Effector memory CD4-positive, alpha-beta T cell (primary cell): Measurements from ENCODE around the gene ZNF580.

Experiments used
- DNase-seq, 3 donors: peaks; one replicate each; pipeline ENCODE4 v3.0.0-alpha.2; 2020
- H3K27ac ChIP-seq: 2 replicates; pipeline ENCODE4 v1.7.0; 2013; ENCODE audit warnings: mild to moderate bottlenecking, low read length, moderate library complexity; ENCODE audit not compliant: insufficient read depth, poor library complexity, severe bottlenecking
- H3K27me3 ChIP-seq: replicated peaks from 2 replicates; pipeline ENCODE4 v1.7.0; 2013; ENCODE audit warnings: mild to moderate bottlenecking, low read length; ENCODE audit not compliant: insufficient read depth, control insufficient read depth, poor library complexity, severe bottlenecking
- H3K36me3 ChIP-seq: 2 replicates; pipeline ENCODE4 v1.7.0; 2013; ENCODE audit warnings: mild to moderate bottlenecking, low read length, moderate library complexity; ENCODE audit not compliant: control insufficient read depth, insufficient read depth
- H3K4me1 ChIP-seq: 2 replicates; pipeline ENCODE4 v1.7.0; 2013; ENCODE audit warnings: low read length, mild to moderate bottlenecking; ENCODE audit not compliant: control insufficient read depth, insufficient read depth, poor library complexity, severe bottlenecking
- H3K4me3 ChIP-seq: 2 replicates; pipeline ENCODE4 v1.7.0; 2013; ENCODE audit warnings: low read length, low read depth, mild to moderate bottlenecking; ENCODE audit not compliant: insufficient read depth, poor library complexity, severe bottlenecking
- H3K9me3 ChIP-seq: 2 replicates; pipeline ENCODE4 v1.7.0; 2013; ENCODE audit warnings: mild to moderate bottlenecking, low read length, moderate library complexity; ENCODE audit not compliant: control insufficient read depth

ZNF580 gene

DNA sequence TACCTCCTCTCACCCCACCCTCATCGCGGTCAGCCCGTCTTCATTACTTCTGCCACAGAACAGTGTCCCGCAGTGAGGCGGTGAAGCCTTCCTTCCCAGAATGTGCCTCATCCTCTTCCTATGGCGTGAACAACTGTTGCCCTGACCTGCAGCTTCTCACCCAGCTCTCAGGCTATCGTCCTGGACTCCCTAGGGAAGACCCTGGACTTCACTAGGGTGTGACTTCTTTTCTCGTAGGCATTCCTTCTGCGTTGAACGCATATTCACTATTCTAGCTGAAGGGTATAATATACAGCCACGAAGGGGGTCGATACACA is 34.4 kb upstream of the ZNF580 start:
- Histone ChIP-seq H3K27ac (peak overlapping the region; percentile 93), H3K4me1 (peaks cover 12% of the 10 kb centered on the region), H3K9me3 (no peaks in the 10 kb centered on the region), H3K27me3 (no peaks in the 10 kb centered on the region), H3K4me3 (peak overlapping the region; percentile 14), H3K36me3 (peaks cover 14% of the 10 kb centered on the region)
- DNase-seq = no peak

DNA sequence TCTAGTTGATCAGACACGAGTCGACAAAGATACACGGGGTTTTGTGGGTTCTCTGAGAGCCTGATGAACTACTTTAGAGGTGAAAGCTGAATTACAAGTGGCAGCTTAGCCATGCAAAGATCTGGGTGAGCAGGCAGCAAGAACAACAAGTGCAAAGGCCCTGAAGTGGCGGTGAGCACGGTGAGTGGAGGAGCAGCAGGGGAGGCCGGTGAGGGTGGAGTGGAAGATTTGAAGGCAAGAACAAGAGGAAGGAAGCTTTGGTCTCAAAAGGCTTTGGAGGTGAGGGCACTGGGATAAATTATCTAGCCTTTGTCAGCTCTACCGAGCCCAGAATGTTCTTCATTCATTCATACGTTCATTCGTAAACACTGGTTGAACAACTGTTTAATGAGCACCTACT is 34.0 kb upstream of the ZNF580 start:
- H3K4me3 ChIP-seq = no peak overlapping the region
- H3K36me3 ChIP-seq = peaks cover 14% of the 10 kb centered on the region
- no peaks in the 10 kb centered on the region for H3K27me3 ChIP-seq
- no peak for DNase-seq
- H3K9me3 ChIP-seq = no peaks in the 10 kb centered on the region
- H3K4me1 ChIP-seq = peaks cover 12% of the 10 kb centered on the region
- peak overlapping the region; percentile 93 for H3K27ac ChIP-seq

DNA sequence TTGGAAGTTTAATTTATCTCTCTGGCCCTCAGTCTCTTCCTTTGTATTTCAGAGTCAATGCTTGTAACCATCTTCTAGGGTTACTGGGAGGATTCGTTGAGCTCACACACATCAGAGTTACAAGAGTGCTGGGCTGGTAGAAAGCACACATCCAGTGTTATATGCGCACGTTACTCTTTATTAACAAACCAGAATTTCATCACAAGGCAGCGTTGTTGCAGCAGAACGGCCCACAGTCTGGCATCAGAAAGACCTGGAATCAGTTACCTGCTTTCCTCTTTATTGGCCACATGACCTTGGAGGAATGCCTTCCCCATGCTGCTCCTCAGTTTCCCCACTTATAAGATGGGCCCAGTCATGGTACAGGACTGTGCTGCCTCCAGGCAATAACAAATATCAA is 31.5 kb upstream of the ZNF580 start:
- Histone ChIP-seq H3K4me3 (no peak overlapping the region), H3K36me3 (peaks cover 14% of the 10 kb centered on the region), H3K9me3 (no peaks in the 10 kb centered on the region), H3K27ac (no peak overlapping the region), H3K4me1 (peaks cover 12% of the 10 kb centered on the region), H3K27me3 (no peaks in the 10 kb centered on the region)
- no peak for DNase-seq

DNA sequence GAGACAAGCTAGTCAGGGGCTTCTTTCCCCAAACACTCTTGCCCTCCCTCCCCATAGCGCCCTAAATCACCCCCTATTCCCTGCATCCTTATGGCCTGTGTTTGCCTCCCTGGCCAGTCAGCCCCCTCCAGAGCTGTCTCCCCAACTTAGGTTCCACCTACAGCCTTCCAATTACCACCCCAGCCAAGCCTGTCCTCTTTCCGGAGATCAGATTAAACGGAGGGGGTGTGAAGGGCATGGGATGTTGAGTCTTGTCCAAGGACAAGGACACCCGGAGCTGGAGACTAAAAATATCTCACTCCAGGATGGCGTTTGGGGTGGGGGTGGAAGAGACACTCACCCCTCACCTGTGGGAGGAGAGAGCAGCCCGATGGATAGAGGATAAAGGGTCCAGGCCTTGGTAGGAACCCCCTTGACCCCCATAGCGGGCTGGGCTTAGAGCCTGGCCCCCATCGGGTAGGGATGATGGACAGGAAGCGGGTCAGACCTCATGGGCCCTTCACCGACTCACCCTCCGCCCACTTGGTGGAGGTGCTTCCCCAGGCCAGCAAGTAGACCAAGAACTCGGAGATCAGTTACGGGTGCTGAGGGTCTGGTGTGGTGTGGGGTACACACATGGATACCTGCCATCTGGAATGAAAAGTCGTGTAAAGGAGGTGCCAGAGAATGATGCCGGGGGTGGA is 29.4 kb upstream of the ZNF580 start:
- Histone ChIP-seq H3K36me3 (peaks cover 20% of the 10 kb centered on the region), H3K4me3 (no peak overlapping the region), H3K27me3 (no peaks in the 10 kb centered on the region), H3K4me1 (peaks cover 4% of the 10 kb centered on the region), H3K9me3 (no peaks in the 10 kb centered on the region), H3K27ac (no peak overlapping the region)
- no peak for DNase-seq

DNA sequence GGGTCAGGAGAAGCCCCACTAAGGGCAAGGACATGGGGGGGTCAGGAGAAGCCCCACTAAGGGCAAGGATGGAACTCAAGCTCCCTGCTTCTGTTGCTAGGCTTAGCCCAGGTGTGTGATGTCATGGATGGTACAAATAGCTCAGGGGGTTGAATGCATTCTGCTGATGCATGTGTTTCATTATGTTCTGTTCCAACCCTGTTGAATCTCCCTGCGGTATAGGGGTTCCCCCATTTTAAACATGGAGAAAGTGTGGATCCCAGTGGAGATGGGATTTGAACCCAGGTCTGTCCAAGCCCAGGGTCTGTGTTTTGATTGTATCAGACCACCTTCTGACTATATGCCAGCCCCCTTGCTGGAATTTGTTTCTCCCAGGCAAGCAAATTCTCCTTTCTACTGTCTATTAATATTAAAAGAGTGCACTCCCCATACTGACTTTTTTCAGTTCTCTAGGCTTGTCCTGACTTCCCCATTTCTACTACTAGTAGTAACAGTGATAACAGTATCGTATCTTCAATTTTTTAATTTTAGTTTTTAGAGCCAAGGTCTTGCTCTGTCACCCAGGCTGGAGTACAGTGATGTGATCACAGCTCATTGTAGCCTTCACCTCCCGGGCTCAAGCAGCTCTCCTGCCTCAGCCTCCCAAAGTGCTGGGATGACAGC is 28.7 kb upstream of the ZNF580 start:
- H3K27ac ChIP-seq = no peak overlapping the region
- H3K4me3 ChIP-seq = no peak overlapping the region
- no peaks in the 10 kb centered on the region for H3K9me3 ChIP-seq
- H3K27me3 ChIP-seq = no peaks in the 10 kb centered on the region
- DNase-seq = no peak
- H3K36me3 ChIP-seq = peaks cover 25% of the 10 kb centered on the region
- H3K4me1 ChIP-seq = no peaks in the 10 kb centered on the region

DNA sequence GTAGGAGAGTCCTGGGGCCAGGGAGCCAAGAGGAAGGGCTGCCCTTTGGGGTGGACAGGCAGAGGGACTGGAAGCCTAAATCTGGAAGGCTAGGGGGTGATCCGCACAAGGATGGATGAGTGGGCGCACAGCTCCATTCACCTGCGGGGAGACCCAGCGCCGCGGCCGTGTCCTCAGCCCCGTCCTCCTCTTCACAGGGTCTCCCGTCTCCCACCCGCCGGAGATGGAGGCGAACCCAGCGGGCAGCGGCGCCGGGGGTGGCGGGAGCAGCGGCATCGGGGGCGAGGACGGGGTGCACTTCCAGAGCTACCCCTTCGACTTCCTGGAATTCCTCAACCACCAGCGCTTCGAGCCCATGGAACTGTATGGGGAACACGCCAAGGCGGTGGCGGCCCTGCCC is 27.4 kb upstream of the ZNF580 start:
- peaks cover 21% of the 10 kb centered on the region for H3K36me3 ChIP-seq
- H3K27me3 ChIP-seq = no peaks in the 10 kb centered on the region
- no peak overlapping the region for H3K27ac ChIP-seq
- DNase-seq = no peak
- no peak overlapping the region for H3K4me3 ChIP-seq
- H3K9me3 ChIP-seq = no peaks in the 10 kb centered on the region
- H3K4me1 ChIP-seq = no peaks in the 10 kb centered on the region

DNA sequence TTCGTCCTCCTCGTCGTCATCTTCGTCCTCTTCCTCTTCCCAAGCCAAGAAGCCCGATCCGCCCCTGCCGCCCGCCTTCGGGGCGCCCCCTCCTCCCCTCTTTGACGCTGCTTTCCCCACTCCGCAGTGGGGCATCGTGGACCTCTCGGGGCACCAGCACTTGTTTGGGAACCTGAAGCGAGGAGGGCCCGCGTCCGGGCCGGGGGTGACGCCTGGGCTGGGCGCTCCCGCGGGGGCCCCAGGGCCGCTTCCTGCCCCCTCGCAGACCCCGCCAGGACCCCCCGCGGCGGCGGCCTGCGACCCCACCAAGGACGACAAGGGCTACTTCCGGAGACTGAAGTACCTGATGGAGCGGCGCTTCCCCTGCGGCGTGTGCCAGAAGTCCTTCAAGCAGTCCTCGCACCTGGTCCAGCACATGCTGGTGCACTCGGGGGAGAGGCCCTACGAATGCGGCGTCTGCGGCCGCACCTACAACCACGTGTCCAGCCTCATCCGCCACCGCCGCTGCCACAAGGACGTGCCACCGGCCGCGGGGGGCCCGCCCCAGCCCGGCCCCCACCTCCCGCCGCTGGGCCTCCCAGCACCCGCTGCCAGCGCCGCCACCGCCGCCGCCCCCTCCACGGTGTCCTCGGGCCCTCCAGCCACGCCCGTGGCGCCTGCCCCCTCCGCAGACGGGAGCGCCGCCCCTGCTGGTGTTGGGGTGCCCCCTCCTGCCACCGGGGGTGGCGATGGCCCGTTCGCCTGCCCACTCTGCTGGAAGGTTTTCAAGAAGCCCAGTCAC is 26.7 kb upstream of the ZNF580 start:
- Histone ChIP-seq H3K4me1 (no peaks in the 10 kb centered on the region), H3K9me3 (no peaks in the 10 kb centered on the region), H3K36me3 (peaks cover 21% of the 10 kb centered on the region), H3K4me3 (no peak overlapping the region), H3K27ac (no peak overlapping the region), H3K27me3 (no peaks in the 10 kb centered on the region)
- DNase-seq = no peak

DNA sequence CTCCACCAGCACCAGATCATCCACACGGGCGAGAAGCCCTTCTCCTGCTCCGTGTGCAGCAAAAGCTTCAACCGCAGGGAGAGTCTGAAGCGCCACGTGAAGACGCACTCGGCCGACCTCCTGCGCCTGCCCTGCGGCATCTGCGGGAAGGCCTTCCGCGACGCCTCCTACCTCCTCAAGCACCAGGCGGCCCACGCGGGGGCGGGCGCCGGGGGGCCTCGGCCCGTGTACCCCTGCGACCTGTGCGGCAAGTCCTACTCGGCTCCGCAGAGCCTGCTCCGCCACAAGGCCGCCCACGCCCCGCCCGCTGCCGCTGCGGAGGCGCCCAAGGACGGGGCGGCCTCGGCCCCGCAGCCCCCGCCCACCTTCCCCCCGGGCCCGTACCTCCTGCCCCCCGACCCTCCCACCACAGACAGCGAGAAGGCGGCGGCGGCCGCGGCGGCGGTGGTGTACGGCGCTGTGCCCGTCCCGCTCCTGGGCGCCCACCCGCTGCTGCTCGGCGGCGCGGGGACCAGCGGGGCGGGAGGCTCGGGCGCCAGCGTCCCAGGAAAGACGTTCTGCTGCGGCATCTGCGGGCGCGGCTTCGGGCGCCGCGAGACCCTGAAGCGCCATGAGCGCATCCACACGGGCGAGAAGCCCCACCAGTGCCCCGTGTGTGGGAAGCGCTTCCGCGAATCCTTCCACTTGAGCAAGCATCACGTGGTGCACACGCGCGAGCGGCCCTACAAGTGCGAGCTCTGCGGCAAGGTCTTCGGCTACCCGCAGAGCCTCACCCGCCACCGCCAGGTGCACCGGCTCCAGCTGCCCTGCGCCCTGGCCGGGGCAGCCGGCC is 25.9 kb upstream of the ZNF580 start:
- H3K36me3 ChIP-seq = peaks cover 17% of the 10 kb centered on the region
- no peak for DNase-seq
- H3K27me3 ChIP-seq = no peaks in the 10 kb centered on the region
- H3K4me3 ChIP-seq = no peak overlapping the region
- no peak overlapping the region for H3K27ac ChIP-seq
- H3K4me1 ChIP-seq = no peaks in the 10 kb centered on the region
- H3K9me3 ChIP-seq = no peaks in the 10 kb centered on the region

DNA sequence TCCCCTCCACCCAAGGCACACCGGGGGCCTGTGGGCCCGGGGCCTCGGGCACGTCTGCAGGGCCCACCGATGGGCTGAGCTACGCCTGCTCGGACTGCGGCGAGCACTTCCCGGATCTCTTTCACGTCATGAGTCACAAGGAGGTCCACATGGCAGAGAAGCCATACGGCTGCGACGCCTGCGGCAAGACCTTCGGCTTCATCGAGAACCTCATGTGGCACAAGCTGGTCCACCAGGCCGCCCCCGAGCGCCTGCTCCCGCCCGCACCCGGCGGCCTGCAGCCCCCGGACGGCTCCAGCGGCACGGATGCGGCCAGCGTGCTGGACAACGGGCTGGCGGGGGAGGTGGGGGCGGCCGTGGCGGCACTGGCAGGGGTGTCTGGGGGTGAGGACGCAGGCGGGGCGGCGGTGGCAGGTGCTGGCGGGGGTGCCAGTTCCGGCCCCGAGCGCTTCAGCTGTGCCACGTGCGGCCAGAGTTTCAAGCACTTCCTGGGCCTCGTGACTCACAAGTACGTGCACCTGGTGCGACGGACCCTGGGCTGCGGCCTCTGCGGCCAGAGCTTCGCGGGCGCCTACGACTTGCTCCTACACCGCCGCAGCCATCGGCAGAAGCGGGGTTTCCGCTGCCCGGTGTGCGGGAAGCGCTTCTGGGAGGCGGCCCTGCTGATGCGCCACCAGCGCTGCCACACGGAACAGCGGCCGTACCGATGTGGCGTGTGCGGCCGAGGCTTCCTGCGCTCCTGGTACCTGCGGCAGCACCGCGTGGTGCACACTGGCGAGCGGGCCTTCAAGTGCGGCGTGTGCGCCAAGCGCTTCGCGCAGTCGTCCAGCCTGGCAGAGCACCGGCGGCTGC is 25.0 kb upstream of the ZNF580 start:
- no peak for DNase-seq
- H3K27me3 ChIP-seq = no peaks in the 10 kb centered on the region
- no peaks in the 10 kb centered on the region for H3K9me3 ChIP-seq
- no peak overlapping the region for H3K4me3 ChIP-seq
- H3K36me3 ChIP-seq = peaks cover 11% of the 10 kb centered on the region
- no peak overlapping the region for H3K27ac ChIP-seq
- no peaks in the 10 kb centered on the region for H3K4me1 ChIP-seq
